Activated naive CD4-positive, alpha-beta T cell treated with anti-CD3 and anti-CD28 coated beads, Interleukin-2, amount 10 ng/mL, durations not matched to agents 7 days and 5 days (primary cell): ENCODE results near the gene LPP.

Experiments
- CTCF ChIA-PET: fragments of 350-600 bp; sonication (Branson Sonifier 250); formaldehyde crosslinking; loops from one replicate; lab custom pipeline; 2021; ENCODE audit warnings: antibody characterized with exemption; lab: Charles Lee
- DNase-seq: peaks from one replicate; pipeline ENCODE4 v3.0.0-alpha.2; 2020
- H3K27ac Mint-ChIP-seq: one replicate; pipeline ENCODE4 v1.8.0; 2021; ENCODE audit warnings: mild to moderate bottlenecking, moderate library complexity, mixed read lengths
- H3K27me3 Mint-ChIP-seq: one replicate; pipeline ENCODE4 v1.8.0; 2021; ENCODE audit warnings: mild to moderate bottlenecking, mixed read lengths
- H3K36me3 Mint-ChIP-seq: one replicate; pipeline ENCODE4 v1.8.0; 2021; ENCODE audit warnings: mixed read lengths
- H3K4me1 Mint-ChIP-seq: one replicate; pipeline ENCODE4 v1.8.0; 2021; ENCODE audit warnings: mixed read lengths
- H3K4me3 Mint-ChIP-seq: one replicate; pipeline ENCODE4 v1.8.0; 2021; ENCODE audit warnings: mild to moderate bottlenecking, moderate library complexity, mixed read lengths
- H3K9me3 Mint-ChIP-seq: one replicate; pipeline ENCODE4 v1.8.0; 2021; ENCODE audit warnings: mixed read lengths

The LPP gene

GRCh38 chr3:188839187-188839695 lies 685.3 kb downstream of the LPP start:
- H3K4me1 Mint-ChIP-seq = peaks cover 7% of the 10 kb centered on the region
- no peak for DNase-seq
- no peak overlapping the region for H3K4me3 Mint-ChIP-seq
- CTCF ChIA-PET = interaction anchor here (0.6 kb wide), 1 partner anchor 430 kb away, joined by 3 read pairs; no protein-coding TSS in a partner anchor
- H3K27me3 Mint-ChIP-seq = no peaks in the 10 kb centered on the region
- no peaks in the 10 kb centered on the region for H3K36me3 Mint-ChIP-seq
- no peak overlapping the region for H3K27ac Mint-ChIP-seq
- H3K9me3 Mint-ChIP-seq = no peaks in the 10 kb centered on the region

GRCh38 chr3:188840290-188840689 lies 686.3 kb downstream of the LPP start:
- CTCF ChIA-PET = no interaction called here
- Mint-ChIP-seq H3K27ac (no peak overlapping the region), H3K4me3 (no peak overlapping the region), H3K27me3 (no peaks in the 10 kb centered on the region), H3K4me1 (no peaks in the 10 kb centered on the region), H3K36me3 (no peaks in the 10 kb centered on the region), H3K9me3 (no peaks in the 10 kb centered on the region)
- no peak for DNase-seq

GRCh38 chr3:188841906-188842305 lies 687.9 kb downstream of the LPP start:
- CTCF ChIA-PET = no interaction called here
- Mint-ChIP-seq H3K27me3 (no peaks in the 10 kb centered on the region), H3K9me3 (no peaks in the 10 kb centered on the region), H3K27ac (no peak overlapping the region), H3K36me3 (no peaks in the 10 kb centered on the region), H3K4me3 (no peak overlapping the region), H3K4me1 (no peaks in the 10 kb centered on the region)
- DNase-seq = no peak

GRCh38 chr3:188842639-188843038 lies 688.7 kb downstream of the LPP start:
- H3K9me3 Mint-ChIP-seq = no peaks in the 10 kb centered on the region
- CTCF ChIA-PET = no interaction called here
- no peak overlapping the region for H3K4me3 Mint-ChIP-seq
- H3K27me3 Mint-ChIP-seq = no peaks in the 10 kb centered on the region
- DNase-seq = no peak
- no peaks in the 10 kb centered on the region for H3K36me3 Mint-ChIP-seq
- no peaks in the 10 kb centered on the region for H3K4me1 Mint-ChIP-seq
- no peak overlapping the region for H3K27ac Mint-ChIP-seq

- no peaks in the 10 kb centered on the region for H3K36me3 Mint-ChIP-seq
- H3K4me1 Mint-ChIP-seq = no peaks in the 10 kb centered on the region
- CTCF ChIA-PET = interaction anchor here (1.0 kb wide), 1 partner anchor 110 kb away, joined by 3 read pairs; no protein-coding TSS in a partner anchor
- no peak overlapping the region for H3K4me3 Mint-ChIP-seq
- no peak for DNase-seq
- no peaks in the 10 kb centered on the region for H3K27me3 Mint-ChIP-seq
- H3K27ac Mint-ChIP-seq = no peak overlapping the region
- no peaks in the 10 kb centered on the region for H3K9me3 Mint-ChIP-seq
Measured at GRCh38 chr3:188844096-188844495, 690.1 kb downstream of the LPP start.

DNA sequence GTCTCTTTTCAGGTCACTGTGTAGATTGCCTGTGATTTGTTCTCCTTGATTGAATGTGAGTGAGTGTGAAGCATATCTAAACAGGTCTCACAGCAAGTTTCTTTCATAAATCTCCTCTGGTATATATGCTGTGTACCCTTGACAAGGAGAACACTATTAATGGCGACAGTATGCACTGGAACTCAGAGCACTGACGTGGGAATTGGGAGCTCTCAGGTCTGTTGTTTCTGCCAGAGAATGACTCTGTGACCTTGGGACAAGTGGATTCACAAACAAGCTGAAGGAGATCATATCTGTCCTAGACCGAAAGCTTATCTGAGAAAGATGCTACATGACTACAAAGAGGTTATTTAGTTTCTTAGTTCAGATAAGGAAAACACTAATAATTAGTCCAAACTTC lies 691.6 kb downstream of the LPP start:
- Mint-ChIP-seq H3K4me1 (no peaks in the 10 kb centered on the region), H3K4me3 (no peak overlapping the region)

DNA sequence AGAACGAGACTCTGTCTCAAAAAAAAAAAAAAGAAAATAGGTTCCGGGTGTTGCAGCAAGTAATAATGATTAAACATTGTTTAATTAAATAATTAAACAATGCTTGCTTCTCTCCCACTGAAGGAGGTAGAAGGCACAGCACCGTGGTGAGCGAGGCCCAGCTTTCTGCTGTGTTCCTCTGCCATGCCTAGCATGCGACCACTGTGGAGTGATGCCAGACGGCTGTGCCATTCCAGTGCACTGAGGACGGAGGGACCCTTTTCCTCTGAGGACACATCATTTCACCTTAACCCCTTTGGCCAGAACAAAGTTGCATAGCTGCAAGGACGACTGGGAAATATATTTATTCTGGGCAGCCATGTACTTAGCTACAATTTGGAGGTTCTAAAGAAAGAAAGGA lies 695.0 kb downstream of the LPP start:
- Mint-ChIP-seq H3K27me3 (no peaks in the 10 kb centered on the region), H3K36me3 (no peaks in the 10 kb centered on the region), H3K4me1 (no peaks in the 10 kb centered on the region), H3K27ac (no peak overlapping the region), H3K4me3 (no peak overlapping the region), H3K9me3 (no peaks in the 10 kb centered on the region)
- CTCF ChIA-PET = no interaction called here
- DNase-seq = no peak

More for the DNA sequence above, 691.6 kb downstream of the LPP start:
- CTCF ChIA-PET = interaction anchor here (0.5 kb wide), 1 partner anchor 307 kb away, joined by 3 read pairs; no protein-coding TSS in a partner anchor
- no peaks in the 10 kb centered on the region for H3K36me3 Mint-ChIP-seq
- no peaks in the 10 kb centered on the region for H3K27me3 Mint-ChIP-seq
- no peaks in the 10 kb centered on the region for H3K9me3 Mint-ChIP-seq
- no peak overlapping the region for H3K27ac Mint-ChIP-seq
- no peak for DNase-seq

DNA sequence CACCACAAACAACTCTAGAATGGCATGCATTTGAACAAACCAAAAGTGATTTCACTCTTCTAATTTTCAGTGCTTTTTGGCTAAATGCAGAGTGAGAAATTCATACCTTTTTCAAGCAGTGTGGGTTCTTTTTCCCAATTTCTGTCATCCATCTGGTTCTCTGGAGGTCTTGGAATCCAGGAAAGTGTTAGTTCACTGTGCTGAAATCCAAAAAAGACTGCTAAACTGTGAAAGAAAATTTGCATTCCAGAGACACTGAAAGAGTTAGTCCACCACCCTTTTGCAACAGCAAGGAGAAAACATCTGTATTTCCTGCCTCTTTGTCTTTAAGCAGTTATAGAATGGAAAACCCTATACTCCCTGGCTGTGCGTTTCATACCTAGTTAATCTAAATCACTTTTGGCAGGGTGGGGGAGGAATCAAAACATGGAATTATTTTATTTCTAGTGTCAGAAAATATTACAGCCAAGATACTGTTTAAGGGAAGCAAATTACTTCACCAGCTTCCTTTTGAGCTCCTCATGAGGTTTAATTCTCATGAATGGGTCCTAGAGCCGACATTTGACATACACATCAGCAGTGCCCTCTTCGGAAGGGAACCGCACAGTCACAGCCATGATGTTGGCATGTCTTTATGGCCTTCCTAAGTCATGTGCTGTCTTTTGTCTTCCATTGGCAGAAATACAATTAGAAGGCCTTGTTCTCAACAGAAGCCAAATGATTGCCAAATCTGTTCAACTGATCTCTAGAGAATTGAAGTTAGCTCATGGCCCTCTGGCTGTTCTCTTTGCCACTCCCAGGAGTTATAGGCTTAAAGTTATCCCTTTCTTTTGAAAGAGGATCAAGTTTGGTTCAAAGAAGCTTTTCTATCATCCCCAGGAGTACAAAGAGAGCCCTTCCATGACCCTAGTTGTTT lies 700.2 kb downstream of the LPP start:
- H3K9me3 Mint-ChIP-seq = no peaks in the 10 kb centered on the region
- H3K27ac Mint-ChIP-seq = no peak overlapping the region
- no peaks in the 10 kb centered on the region for H3K27me3 Mint-ChIP-seq
- CTCF ChIA-PET = no interaction called here
- no peaks in the 10 kb centered on the region for H3K4me1 Mint-ChIP-seq
- no peaks in the 10 kb centered on the region for H3K36me3 Mint-ChIP-seq
- H3K4me3 Mint-ChIP-seq = no peak overlapping the region
- no peak for DNase-seq

- Mint-ChIP-seq H3K4me3 (no peak overlapping the region), H3K27me3 (no peaks in the 10 kb centered on the region), H3K36me3 (no peaks in the 10 kb centered on the region), H3K27ac (no peak overlapping the region), H3K9me3 (no peaks in the 10 kb centered on the region), H3K4me1 (no peaks in the 10 kb centered on the region)
- no peak for DNase-seq
- CTCF ChIA-PET = no interaction called here
Measured at GRCh38 chr3:188854772-188855149, 700.8 kb downstream of the LPP start.

GRCh38 chr3:188855675-188856074 lies 701.7 kb downstream of the LPP start:
- Mint-ChIP-seq H3K9me3 (no peaks in the 10 kb centered on the region), H3K36me3 (no peaks in the 10 kb centered on the region), H3K4me1 (no peaks in the 10 kb centered on the region), H3K4me3 (no peak overlapping the region), H3K27ac (no peak overlapping the region), H3K27me3 (no peaks in the 10 kb centered on the region)
- CTCF ChIA-PET = no interaction called here
- no peak for DNase-seq

DNA sequence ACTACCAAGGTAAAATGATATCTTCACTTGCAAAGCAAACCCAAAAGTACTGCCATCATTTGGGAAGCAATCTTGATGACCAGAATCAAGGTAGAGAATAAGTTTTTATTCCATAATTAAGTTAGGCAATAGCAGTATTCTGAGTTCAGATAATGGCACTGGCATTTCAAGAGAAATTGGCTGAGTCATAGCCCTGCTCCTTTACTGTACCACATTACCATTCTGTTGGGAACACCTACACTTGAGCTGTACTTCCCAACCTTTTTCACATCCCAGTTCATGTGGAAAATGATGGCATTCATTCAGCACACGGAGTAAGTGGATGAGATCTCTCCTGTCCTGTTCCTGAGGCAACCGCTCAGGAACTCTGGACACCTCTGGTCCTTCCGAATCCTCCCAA lies 706.2 kb downstream of the LPP start:
- Mint-ChIP-seq H3K36me3 (no peaks in the 10 kb centered on the region), H3K27me3 (no peaks in the 10 kb centered on the region), H3K4me1 (no peaks in the 10 kb centered on the region), H3K4me3 (no peak overlapping the region), H3K9me3 (no peaks in the 10 kb centered on the region), H3K27ac (no peak overlapping the region)
- no peak for DNase-seq
- CTCF ChIA-PET = interaction anchor here (0.6 kb wide), 1 partner anchor 679 kb away, joined by 4 read pairs; no protein-coding TSS in a partner anchor

GRCh38 chr3:188861842-188862744 lies 708.1 kb downstream of the LPP start:
- Mint-ChIP-seq H3K4me3 (no peak overlapping the region), H3K9me3 (no peaks in the 10 kb centered on the region), H3K36me3 (peaks cover 11% of the 10 kb centered on the region), H3K27me3 (no peaks in the 10 kb centered on the region), H3K4me1 (no peaks in the 10 kb centered on the region), H3K27ac (no peak overlapping the region)
- DNase-seq = no peak
- CTCF ChIA-PET = interaction anchor here (0.5 kb wide), 1 partner anchor 370 kb away, joined by 3 read pairs; no protein-coding TSS in a partner anchor

DNA sequence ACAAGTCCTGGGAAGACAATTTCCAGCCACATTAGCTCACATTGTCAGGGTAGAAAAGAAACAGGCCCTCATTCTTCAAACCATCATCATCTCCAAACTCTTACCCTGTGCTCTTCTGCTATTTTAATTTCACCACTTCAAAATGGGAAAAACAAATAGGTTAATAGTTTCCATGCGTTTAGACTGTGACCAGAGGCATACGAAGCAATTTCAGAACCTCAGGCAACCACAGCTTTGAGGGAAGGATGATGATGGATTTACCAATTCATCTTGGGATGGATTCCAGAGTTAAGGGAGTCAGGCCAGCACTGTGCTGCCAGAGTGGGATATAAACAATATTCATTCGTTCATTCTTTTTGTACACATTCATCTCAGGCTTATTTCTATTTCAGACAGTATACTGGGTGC lies 710.0 kb downstream of the LPP start:
- no peaks in the 10 kb centered on the region for H3K9me3 Mint-ChIP-seq
- H3K36me3 Mint-ChIP-seq = peaks cover 16% of the 10 kb centered on the region
- no peak for DNase-seq
- H3K27ac Mint-ChIP-seq = no peak overlapping the region
- H3K4me3 Mint-ChIP-seq = no peak overlapping the region
- no peaks in the 10 kb centered on the region for H3K4me1 Mint-ChIP-seq
- CTCF ChIA-PET = no interaction called here
- H3K27me3 Mint-ChIP-seq = no peaks in the 10 kb centered on the region

DNA sequence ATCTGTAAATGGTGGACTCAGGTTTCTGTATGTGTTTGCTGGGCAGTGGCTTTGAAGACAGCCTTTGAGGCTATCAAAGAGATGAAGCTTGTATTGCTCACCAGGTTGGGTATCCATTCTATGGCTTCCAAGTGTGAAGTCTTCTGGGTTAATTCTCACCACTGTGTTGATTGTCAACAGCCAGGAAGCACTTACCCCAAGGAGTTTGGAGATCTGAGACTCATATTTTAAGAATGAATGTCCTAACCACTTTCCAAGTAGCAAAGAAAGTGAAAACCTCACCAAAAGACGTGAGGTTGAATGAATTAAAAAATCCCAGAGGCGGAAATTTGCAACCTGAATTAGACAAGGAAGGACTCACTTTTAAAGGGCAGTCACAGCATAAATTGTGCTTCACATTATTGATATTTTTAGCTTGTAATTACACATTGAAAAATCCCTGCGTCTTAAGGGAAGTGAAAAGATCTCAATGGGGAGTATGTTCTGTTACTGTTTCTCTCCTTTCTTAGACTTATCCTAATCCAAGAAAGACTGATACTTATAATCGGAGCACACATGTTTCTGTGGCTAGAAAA lies 713.8 kb downstream of the LPP start:
- H3K9me3 Mint-ChIP-seq = no peaks in the 10 kb centered on the region
- CTCF ChIA-PET = no interaction called here
- no peak overlapping the region for H3K27ac Mint-ChIP-seq
- no peaks in the 10 kb centered on the region for H3K27me3 Mint-ChIP-seq
- H3K4me1 Mint-ChIP-seq = no peaks in the 10 kb centered on the region
- H3K36me3 Mint-ChIP-seq = peaks cover 26% of the 10 kb centered on the region
- no peak overlapping the region for H3K4me3 Mint-ChIP-seq
- no peak for DNase-seq
